GM23338 (cell line): ENCODE measurements around the gene ACD.

Source experiments
- EZH2 ChIP-seq: fragments of 200-600 bp; sonication (generic); IDR thresholded peaks from one replicate; pipeline ENCODE4 v1.8.0; 2017; ENCODE audit warnings: antibody characterized with exemption, mild to moderate bottlenecking, low read depth; ENCODE audit not compliant: unreplicated experiment
- EZH2phosphoT487 ChIP-seq: fragments of 200-600 bp; sonication (generic); IDR thresholded peaks from one replicate; pipeline ENCODE4 v1.8.1; 2018; ENCODE audit warnings: antibody characterized with exemption; ENCODE audit not compliant: unreplicated experiment
- JUNB ChIP-seq: IDR thresholded peaks from one replicate; pipeline ENCODE4 v1.6.1; 2016; ENCODE audit warnings: antibody characterized with exemption; ENCODE audit not compliant: unreplicated experiment
- POLR2AphosphoS5 ChIP-seq: IDR thresholded peaks from 2 replicates; pipeline ENCODE4 v1.6.1; 2016; ENCODE audit warnings: antibody characterized with exemption, low read depth
- TF ChIP-seq, protein P1 (sequence below), 2 experiments: fragments of 200-600 bp in 1 of 2; sonication (generic) in 1 of 2; conservative IDR thresholded peaks; 2 replicates each; pipeline versions ENCODE4 v1.5.1 to v1.6.1; 2016 to 2017; ENCODE audit warnings: antibody characterized with exemption in 2 of 2, low read depth in 2 of 2, mild to moderate bottlenecking in 2 of 2, moderate library complexity in 1 of 2
- TF ChIP-seq, protein P2 (sequence below): IDR thresholded peaks from one replicate; pipeline ENCODE4 v1.6.1; 2018; ENCODE audit warnings: antibody characterized with exemption; ENCODE audit not compliant: unreplicated experiment

- TF ChIP-seq, protein P1, sequence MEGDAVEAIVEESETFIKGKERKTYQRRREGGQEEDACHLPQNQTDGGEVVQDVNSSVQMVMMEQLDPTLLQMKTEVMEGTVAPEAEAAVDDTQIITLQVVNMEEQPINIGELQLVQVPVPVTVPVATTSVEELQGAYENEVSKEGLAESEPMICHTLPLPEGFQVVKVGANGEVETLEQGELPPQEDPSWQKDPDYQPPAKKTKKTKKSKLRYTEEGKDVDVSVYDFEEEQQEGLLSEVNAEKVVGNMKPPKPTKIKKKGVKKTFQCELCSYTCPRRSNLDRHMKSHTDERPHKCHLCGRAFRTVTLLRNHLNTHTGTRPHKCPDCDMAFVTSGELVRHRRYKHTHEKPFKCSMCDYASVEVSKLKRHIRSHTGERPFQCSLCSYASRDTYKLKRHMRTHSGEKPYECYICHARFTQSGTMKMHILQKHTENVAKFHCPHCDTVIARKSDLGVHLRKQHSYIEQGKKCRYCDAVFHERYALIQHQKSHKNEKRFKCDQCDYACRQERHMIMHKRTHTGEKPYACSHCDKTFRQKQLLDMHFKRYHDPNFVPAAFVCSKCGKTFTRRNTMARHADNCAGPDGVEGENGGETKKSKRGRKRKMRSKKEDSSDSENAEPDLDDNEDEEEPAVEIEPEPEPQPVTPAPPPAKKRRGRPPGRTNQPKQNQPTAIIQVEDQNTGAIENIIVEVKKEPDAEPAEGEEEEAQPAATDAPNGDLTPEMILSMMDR (conservative IDR thresholded peaks at IDR 0.05; ENCODE audit: low read depth in 2 of 2), result no peak
- TF ChIP-seq EZH2 (no peak), POLR2AphosphoS5 (no peak), JUNB (no peak), EZH2phosphoT487 (no peak)
- TF ChIP-seq, protein P2, sequence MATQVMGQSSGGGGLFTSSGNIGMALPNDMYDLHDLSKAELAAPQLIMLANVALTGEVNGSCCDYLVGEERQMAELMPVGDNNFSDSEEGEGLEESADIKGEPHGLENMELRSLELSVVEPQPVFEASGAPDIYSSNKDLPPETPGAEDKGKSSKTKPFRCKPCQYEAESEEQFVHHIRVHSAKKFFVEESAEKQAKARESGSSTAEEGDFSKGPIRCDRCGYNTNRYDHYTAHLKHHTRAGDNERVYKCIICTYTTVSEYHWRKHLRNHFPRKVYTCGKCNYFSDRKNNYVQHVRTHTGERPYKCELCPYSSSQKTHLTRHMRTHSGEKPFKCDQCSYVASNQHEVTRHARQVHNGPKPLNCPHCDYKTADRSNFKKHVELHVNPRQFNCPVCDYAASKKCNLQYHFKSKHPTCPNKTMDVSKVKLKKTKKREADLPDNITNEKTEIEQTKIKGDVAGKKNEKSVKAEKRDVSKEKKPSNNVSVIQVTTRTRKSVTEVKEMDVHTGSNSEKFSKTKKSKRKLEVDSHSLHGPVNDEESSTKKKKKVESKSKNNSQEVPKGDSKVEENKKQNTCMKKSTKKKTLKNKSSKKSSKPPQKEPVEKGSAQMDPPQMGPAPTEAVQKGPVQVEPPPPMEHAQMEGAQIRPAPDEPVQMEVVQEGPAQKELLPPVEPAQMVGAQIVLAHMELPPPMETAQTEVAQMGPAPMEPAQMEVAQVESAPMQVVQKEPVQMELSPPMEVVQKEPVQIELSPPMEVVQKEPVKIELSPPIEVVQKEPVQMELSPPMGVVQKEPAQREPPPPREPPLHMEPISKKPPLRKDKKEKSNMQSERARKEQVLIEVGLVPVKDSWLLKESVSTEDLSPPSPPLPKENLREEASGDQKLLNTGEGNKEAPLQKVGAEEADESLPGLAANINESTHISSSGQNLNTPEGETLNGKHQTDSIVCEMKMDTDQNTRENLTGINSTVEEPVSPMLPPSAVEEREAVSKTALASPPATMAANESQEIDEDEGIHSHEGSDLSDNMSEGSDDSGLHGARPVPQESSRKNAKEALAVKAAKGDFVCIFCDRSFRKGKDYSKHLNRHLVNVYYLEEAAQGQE, result no peak
Observed at GRCh38 chr16:67650023-67650422, 10.0 kb downstream of the ACD start.
